ENCODE data around the gene METTL27.

DNA sequence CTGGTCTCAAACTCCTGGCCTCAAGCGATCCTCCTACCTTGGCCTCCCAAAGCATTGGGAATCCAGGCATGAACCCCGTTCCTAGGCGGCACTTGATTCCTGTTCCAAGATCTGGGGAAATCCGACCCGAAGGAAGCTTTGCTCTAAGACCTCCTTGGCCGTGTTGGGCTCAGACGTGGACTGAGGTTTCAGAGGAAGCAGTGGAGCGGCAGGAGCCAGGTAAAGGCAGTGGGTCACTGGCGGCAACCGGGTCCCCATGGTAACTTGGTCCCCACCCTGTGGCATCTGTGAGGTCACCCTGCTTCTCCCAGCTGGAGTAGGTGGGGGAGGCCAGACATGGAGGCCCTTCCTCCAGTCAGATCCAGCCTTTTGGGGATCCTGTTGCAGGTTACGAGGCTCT, 18.5 kb upstream of the METTL27 start, which contains the start of gene TMEM270:
- TF ChIP-seq, protein P1, sequence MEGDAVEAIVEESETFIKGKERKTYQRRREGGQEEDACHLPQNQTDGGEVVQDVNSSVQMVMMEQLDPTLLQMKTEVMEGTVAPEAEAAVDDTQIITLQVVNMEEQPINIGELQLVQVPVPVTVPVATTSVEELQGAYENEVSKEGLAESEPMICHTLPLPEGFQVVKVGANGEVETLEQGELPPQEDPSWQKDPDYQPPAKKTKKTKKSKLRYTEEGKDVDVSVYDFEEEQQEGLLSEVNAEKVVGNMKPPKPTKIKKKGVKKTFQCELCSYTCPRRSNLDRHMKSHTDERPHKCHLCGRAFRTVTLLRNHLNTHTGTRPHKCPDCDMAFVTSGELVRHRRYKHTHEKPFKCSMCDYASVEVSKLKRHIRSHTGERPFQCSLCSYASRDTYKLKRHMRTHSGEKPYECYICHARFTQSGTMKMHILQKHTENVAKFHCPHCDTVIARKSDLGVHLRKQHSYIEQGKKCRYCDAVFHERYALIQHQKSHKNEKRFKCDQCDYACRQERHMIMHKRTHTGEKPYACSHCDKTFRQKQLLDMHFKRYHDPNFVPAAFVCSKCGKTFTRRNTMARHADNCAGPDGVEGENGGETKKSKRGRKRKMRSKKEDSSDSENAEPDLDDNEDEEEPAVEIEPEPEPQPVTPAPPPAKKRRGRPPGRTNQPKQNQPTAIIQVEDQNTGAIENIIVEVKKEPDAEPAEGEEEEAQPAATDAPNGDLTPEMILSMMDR (conservative IDR thresholded peaks at IDR 0.05 in 1 of 2, IDR thresholded peaks at IDR 0.05 in 1 of 2; ENCODE audit: low read depth in 1 of 2, low read length in 2 of 2) = no peak
- no peak for TF ChIP-seq EZH2 (IDR thresholded peaks at IDR 0.05; ENCODE audit: low read length, missing control alignments)
